Stimulated activated CD4-positive, alpha-beta T cell treated with anti-CD3 and anti-CD28 coated beads, Interleukin-15, amount 100 ng/mL, for 24 hours (primary cell): ENCODE measurements around the gene CEP97.
"Not testable (repeated sequence)": the region's sequence is repeated elsewhere in the genome, so short reads cannot be mapped to it uniquely, and the experiment has no call there.

Experiments used
- DNase-seq: peaks from one replicate; pipeline ENCODE4 v3.0.0-alpha.2; 2020

Gene CEP97

DNA sequence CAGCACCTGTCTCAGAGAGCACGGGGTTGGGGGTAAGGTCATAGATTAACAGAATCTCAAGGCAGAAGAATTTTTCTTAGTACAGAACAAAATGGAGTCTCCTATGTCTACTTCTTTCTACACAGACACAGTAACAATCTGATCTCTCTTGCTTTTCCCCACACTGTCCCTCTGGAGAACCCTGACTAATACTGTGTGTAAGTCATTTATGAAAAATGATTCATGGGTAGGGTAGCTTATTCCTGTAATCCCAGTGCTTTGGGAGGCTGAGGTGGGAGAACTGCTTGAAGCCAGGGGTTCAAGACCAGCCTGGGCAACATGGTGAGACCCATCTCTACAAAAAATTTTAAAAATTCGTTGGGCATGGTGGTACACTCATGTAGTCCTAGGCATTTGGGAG is 19.8 kb upstream of the CEP97 start:
- not testable (repeated sequence) for DNase-seq

GRCh38 chr3:101709126-101709525 is 15.3 kb upstream of the CEP97 start:
- no peak for DNase-seq

- DNase-seq = no peak
Measured at GRCh38 chr3:101718455-101718854, 6.0 kb upstream of the CEP97 start.

GRCh38 chr3:101719604-101720185 is 4.7 kb upstream of the CEP97 start:
- DNase-seq = no peak

- DNase-seq = peak; percentile 21
Measured at GRCh38 chr3:101720851-101721840, 3.3 kb upstream of the CEP97 start.

GRCh38 chr3:101722394-101723173 is 1.8 kb upstream of the CEP97 start:
- DNase-seq = no peak

GRCh38 chr3:101725194-101725889 is 928 bp downstream of the CEP97 start:
- DNase-seq = peak; percentile 42

GRCh38 chr3:101725890-101726275 is 1.5 kb downstream of the CEP97 start:
- DNase-seq = no peak

- no peak for DNase-seq
Measured at GRCh38 chr3:101729586-101729985, 5.2 kb downstream of the CEP97 start.

- no peak for DNase-seq
Measured at GRCh38 chr3:101730839-101731238, 6.4 kb downstream of the CEP97 start.

DNA sequence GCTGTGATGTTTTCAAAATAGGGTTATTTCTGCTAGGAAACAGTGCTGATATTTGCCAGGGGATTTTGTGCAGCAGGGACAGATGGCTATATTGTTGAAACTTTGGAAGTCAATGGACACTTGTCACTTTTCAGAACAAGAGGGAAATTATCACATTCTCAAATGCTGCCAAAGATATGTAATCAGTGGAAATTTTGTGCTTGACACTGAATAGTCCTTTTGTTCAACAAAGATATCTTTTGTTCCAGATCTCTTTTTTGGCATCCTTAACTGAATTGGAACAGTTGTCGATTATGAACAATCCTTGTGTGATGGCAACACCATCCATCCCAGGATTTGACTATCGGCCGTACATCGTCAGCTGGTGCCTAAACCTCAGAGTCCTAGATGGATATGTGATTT is 7.8 kb downstream of the CEP97 start:
- DNase-seq = no peak

DNA sequence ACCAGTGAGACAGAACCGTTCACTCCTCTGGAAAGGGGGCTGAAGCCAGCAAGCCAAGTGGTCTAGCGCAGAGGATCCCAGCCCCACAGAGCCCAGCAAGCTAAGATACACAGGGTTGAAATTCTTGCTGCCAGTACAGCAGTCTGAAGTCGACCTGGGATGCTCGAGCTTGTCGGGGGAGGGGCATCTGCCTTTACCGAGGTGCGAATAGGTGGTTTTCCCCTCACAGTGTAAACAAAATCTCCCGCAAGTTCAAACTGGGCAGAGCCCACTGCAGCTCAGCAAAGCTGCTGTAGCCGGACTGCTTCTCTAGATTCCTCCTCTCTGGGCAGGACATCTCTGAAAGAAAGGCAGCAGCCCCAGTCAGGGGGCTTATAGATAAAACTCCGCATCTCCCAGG is 11.4 kb downstream of the CEP97 start:
- DNase-seq = no peak

DNA sequence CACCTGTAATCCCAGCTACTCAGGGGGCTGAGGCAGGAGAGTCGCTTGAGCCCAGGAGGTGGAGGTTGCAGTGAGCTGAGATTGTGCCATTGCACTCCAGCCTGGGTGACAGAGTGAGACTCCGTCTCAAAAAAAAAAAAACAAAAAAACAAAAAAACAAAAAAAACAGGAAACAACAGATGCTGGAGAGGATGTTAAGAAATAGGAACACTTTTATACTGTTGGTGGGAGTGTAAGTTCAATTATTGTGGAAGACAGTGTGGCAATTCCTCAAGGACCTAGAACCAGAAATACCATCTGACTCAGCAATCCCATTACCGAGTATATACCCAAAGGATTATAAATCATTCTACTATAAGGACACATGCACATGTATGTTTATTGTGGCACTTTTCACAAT is 17.5 kb downstream of the CEP97 start:
- DNase-seq = not testable (repeated sequence)

GRCh38 chr3:101744811-101745210 is 20.4 kb downstream of the CEP97 start:
- no peak for DNase-seq

- DNase-seq = not testable (repeated sequence)
Measured at GRCh38 chr3:101745934-101746333, 21.5 kb downstream of the CEP97 start.

GRCh38 chr3:101753386-101754113 is 29.1 kb downstream of the CEP97 start:
- DNase-seq = peak; percentile 5

- no peak for DNase-seq
Measured at GRCh38 chr3:101758224-101758623, 33.8 kb downstream of the CEP97 start.

DNA sequence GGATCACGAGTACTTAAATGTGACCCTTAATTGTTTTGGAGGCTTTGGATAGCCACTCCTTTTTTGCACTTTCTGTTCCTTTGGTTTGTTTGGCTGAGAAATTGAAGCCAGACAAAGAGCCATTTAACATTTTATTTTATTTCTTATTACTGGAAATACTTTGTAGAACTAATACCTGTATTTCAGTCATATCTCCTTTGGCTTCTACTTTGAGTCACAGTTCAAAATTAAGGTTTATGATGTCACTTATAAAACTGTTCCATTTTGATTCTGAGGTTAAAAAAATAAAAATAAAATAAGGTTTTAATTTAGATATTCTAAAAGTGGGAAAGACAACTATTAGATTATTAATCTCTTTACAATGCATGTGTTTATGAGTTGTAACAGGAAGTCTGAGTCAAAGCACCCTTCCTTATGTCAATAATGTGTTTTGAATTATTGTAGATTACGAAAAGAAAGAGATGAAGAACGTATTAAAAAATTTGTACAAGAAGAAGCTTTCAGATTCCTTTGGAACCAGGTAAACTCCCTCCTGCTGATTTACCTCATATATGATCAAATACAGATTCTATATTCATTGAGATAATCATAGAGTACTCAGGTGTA is 37.7 kb downstream of the CEP97 start:
- DNase-seq = no peak

DNA sequence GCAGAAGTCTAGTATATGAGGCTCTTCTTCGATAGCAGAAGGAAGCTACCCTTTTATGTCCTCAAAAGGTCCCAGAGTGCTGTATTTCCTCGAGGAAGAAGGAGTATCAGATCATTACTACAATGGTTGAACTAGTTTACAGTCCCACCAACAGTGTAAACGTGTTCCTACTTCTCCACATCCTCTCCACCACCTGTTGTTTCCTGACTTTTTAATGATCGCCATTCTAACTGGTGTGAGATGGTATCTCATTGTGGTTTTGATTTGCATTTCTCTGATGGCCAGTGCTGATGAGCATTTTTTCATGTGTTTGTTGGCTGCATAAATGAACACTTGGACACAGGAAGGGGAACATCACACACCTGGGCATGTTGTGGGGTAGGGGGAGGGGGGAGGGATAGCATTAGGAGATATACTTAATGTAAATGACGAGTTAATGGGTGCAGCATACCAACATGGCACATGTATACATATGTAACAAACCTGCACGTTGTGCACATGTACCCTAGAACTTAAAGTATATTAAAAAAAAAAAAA is 53.4 kb downstream of the CEP97 start:
- not testable (repeated sequence) for DNase-seq

GRCh38 chr3:101778385-101779046 is 54.1 kb downstream of the CEP97 start:
- DNase-seq = peak; percentile 8
